ENCODE data around the gene HEATR3. TPM values are rescaled to one million over a fixed set of nuclear protein-coding genes. Genes with fewer than 3 reads are reported as not detected.

HEATR3 gene
- total and polyA plus RNA-seq, 12 donors, result 5.3 to 35.3 (median 20.1) TPM

GRCh38 chr16:50133214-50133613, 67.4 kb downstream of the HEATR3 start:
- no peaks in the 10 kb centered on the region for H3K36me3 ChIP-seq (replicated peaks in 1 of 2)
- 37 to 58% (median 43%) methylated on average over 2 of the region's 2 CpGs for WGBS, 4 donors
- no peaks in the 10 kb centered on the region for H3K27me3 ChIP-seq
- intact Hi-C loops (cut with DNase I), result loop anchor here in 1 of 2 donors (10.0 kb wide), 1 partner anchor 48 kb away; no protein-coding TSS in a partner anchor
- no peaks in the 10 kb centered on the region for H3K9me3 ChIP-seq (replicated peaks in 1 of 3)
- H3K4me3 ChIP-seq, result no peak overlapping the region
- no peak overlapping the region for H3K27ac ChIP-seq
- H3K4me1 ChIP-seq (replicated peaks in 1 of 2), result no peaks in the 10 kb centered on the region
- TF ChIP-seq CTCF (IDR thresholded peaks at IDR 0.05), result no peak
- no peak for TF ChIP-seq POLR2A (IDR thresholded peaks at IDR 0.05)
- no peak for DNase-seq

DNA sequence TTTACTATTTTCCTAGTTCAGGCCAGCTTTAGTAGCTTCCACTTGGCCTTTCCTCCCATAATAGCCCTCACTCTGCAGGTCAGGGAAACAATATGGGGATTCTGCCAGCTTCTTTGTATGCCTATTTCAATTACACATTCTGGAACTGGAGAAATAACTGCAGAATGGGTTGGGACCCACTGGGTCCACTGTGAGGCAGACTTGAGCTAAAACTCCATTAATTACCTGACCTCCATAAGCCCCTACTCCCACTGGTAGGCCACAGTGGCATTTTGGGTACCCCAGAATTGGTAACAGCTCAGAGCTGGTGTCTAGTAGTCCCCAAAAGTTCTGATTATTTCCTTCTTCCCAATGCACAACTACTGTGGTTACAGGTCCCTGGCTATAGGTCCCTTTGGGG, 70.6 kb downstream of the HEATR3 start:
- no peak overlapping the region for H3K27ac ChIP-seq
- intact Hi-C loops (cut with DNase I), result loop anchor here in 1 of 2 donors (10.0 kb wide), 1 partner anchor 52 kb away; no protein-coding TSS in a partner anchor
- no peak for DNase-seq
- H3K27me3 ChIP-seq, result no peaks in the 10 kb centered on the region
- no peaks in the 10 kb centered on the region for H3K36me3 ChIP-seq (replicated peaks in 1 of 2)
- H3K4me1 ChIP-seq (replicated peaks in 1 of 2), result no peaks in the 10 kb centered on the region
- H3K4me3 ChIP-seq, result no peak overlapping the region
- TF ChIP-seq POLR2A (IDR thresholded peaks at IDR 0.05) (no peak), CTCF (IDR thresholded peaks at IDR 0.05) (no peak)
- no peaks in the 10 kb centered on the region for H3K9me3 ChIP-seq (replicated peaks in 1 of 3)

- no peaks in the 10 kb centered on the region for H3K36me3 ChIP-seq (replicated peaks in 1 of 2)
- no peaks in the 10 kb centered on the region for H3K9me3 ChIP-seq (replicated peaks in 1 of 3)
- intact Hi-C loops (cut with DNase I), result loop anchor here in 1 of 2 donors (10.0 kb wide), 1 partner anchor 52 kb away; no protein-coding TSS in a partner anchor
- H3K27me3 ChIP-seq, result no peaks in the 10 kb centered on the region
- no peak for TF ChIP-seq CTCF (IDR thresholded peaks at IDR 0.05)
- WGBS, 4 donors, result 92 to 100% (median 98%) methylated on average over 3 of the region's 3 CpGs
- no peak overlapping the region for H3K27ac ChIP-seq
- no peaks in the 10 kb centered on the region for H3K4me1 ChIP-seq (replicated peaks in 1 of 2)
- DNase-seq, result no peak
- no peak overlapping the region for H3K4me3 ChIP-seq
Observed at GRCh38 chr16:50137268-50137667, 71.5 kb downstream of the HEATR3 start.

- Histone ChIP-seq H3K4me3 (no peak overlapping the region), H3K27ac (no peak overlapping the region), H3K4me1 (replicated peaks in 1 of 2) (no peaks in the 10 kb centered on the region), H3K27me3 (no peaks in the 10 kb centered on the region), H3K9me3 (replicated peaks in 1 of 3) (no peaks in the 10 kb centered on the region), H3K36me3 (replicated peaks in 1 of 2) (no peaks in the 10 kb centered on the region)
- WGBS, 4 donors, result 76 to 95% (median 86%) methylated on average over 1 of the region's 1 CpG
- DNase-seq, result no peak
- TF ChIP-seq POLR2A (IDR thresholded peaks at IDR 0.05) (no peak), CTCF (IDR thresholded peaks at IDR 0.05) (no peak)
- intact Hi-C loops (cut with DNase I), result loop anchor here in 1 of 2 donors (10.0 kb wide), 1 partner anchor 55 kb away; no protein-coding TSS in a partner anchor
Observed at GRCh38 chr16:50139580-50139979, 73.8 kb downstream of the HEATR3 start.

Data from adrenal gland (tissue), 12 donors.